Stimulated activated CD4-positive, alpha-beta T cell treated with anti-CD3 and anti-CD28 coated beads, Interleukin-12 subunit alpha, Interleukin-12 subunit beta, amount 100 ng/mL, for 4 hours (primary cell): ENCODE results near the gene EHMT2.

ENCODE experiments used
- DNase-seq: peaks from one replicate; pipeline ENCODE4 v3.0.0-alpha.2; 2020

Gene EHMT2

GRCh38 chr6:31836474-31837368 lies 60.8 kb downstream of the EHMT2 start:
- no peak for DNase-seq

GRCh38 chr6:31836047-31836473 lies 61.4 kb downstream of the EHMT2 start:
- no peak for DNase-seq

GRCh38 chr6:31834367-31835250 lies 62.9 kb downstream of the EHMT2 start:
- DNase-seq: peak; percentile 79

GRCh38 chr6:31831350-31832215 lies 65.9 kb downstream of the EHMT2 start:
- DNase-seq: no peak

DNA sequence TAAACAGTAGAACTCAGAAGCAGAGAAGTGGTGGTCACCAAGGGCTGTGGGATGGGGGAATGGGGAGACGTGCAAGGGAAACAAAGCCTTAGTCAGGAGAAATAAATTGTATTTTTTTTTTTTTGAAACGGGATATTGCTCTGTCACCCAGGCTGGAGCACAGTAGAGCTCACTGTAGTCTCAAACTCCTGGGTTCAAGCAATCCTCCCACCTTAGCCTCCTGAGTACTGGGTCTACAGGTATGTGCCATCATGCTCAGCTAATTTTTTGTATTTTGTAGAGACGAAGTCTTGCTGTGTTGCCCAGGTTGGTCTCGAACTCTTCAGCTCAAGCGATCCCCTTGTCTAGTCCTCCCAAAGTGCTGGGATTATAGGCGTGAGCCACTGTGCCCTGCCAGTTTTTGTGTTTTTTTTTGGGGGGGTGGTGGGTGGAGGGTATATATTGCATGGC lies 66.6 kb downstream of the EHMT2 start:
- no peak for DNase-seq
